Mesendoderm (in vitro differentiated cells): ENCODE results near the gene DNAJC1.
A peak's percentile ranks its signal among the peaks of the same experiment; 100 is the strongest.

Source experiments
- DNase-seq: peaks from one replicate; pipeline ENCODE4 v3.0.0; 2013
- H2AK5ac ChIP-seq: 2 replicates; pipeline ENCODE4 v1.6.1; 2013; ENCODE audit warnings: low read length, inconsistent platforms
- H2BK120ac ChIP-seq: 2 replicates; pipeline ENCODE4 v1.6.1; 2013; ENCODE audit warnings: low read depth, mild to moderate bottlenecking, low read length, moderate library complexity, mixed read lengths
- H2BK15ac ChIP-seq: replicated peaks from 2 replicates; pipeline ENCODE4 v1.6.1; 2013; ENCODE audit warnings: low read depth, mild to moderate bottlenecking, moderate library complexity
- H2BK5ac ChIP-seq: 2 replicates; pipeline ENCODE4 v1.6.1; 2013; ENCODE audit warnings: low read length, inconsistent platforms
- H3K18ac ChIP-seq: 2 replicates; pipeline ENCODE4 v1.6.1; 2013; ENCODE audit warnings: mild to moderate bottlenecking, low read length, mixed read lengths
- H3K23ac ChIP-seq: one replicate; pipeline ENCODE4 v1.6.1; 2013; ENCODE audit warnings: low read length
- H3K27ac ChIP-seq: 2 replicates; pipeline ENCODE4 v1.5.1; 2013; ENCODE audit warnings: low read depth, mild to moderate bottlenecking, inconsistent platforms, low read length, moderate library complexity
- H3K27me3 ChIP-seq: 2 replicates; pipeline ENCODE4 v1.6.1; 2013; ENCODE audit warnings: low read length, control low read depth, mild to moderate bottlenecking, inconsistent platforms; ENCODE audit not compliant: insufficient read depth, poor library complexity
- H3K36me3 ChIP-seq: 2 replicates; pipeline ENCODE4 v1.6.1; 2013; ENCODE audit warnings: low read length, inconsistent platforms; ENCODE audit not compliant: control insufficient read depth, insufficient read depth
- H3K4ac ChIP-seq: one replicate; pipeline ENCODE4 v1.6.1; 2013; ENCODE audit warnings: low read depth, mild to moderate bottlenecking, low read length, moderate library complexity
- H3K4me1 ChIP-seq: 2 replicates; pipeline ENCODE4 v1.6.1; 2013; ENCODE audit warnings: low read depth, low read length, inconsistent platforms; ENCODE audit not compliant: control insufficient read depth
- H3K4me2 ChIP-seq: 2 replicates; pipeline ENCODE4 v1.6.1; 2013; ENCODE audit warnings: low read length
- H3K4me3 ChIP-seq: 2 replicates; pipeline ENCODE4 v1.5.1; 2013; ENCODE audit warnings: mild to moderate bottlenecking, low read length
- H3K56ac ChIP-seq: one replicate; pipeline ENCODE4 v1.6.1; 2013; ENCODE audit warnings: low read length
- H3K79me1 ChIP-seq: 2 replicates; pipeline ENCODE4 v1.6.1; 2013; ENCODE audit warnings: low read length, inconsistent platforms
- H3K79me2 ChIP-seq: 2 replicates; pipeline ENCODE4 v1.6.1; 2013; ENCODE audit warnings: mild to moderate bottlenecking, low read length; ENCODE audit not compliant: control insufficient read depth, insufficient read depth
- H3K9ac ChIP-seq: 2 replicates; pipeline ENCODE4 v1.6.1; 2013; ENCODE audit warnings: low read length, inconsistent platforms
- H4K5ac ChIP-seq: one replicate; pipeline ENCODE4 v1.6.1; 2013; ENCODE audit warnings: low read length
- H4K8ac ChIP-seq: one replicate; pipeline ENCODE4 v1.6.1; 2013; ENCODE audit warnings: low read depth, mild to moderate bottlenecking, control low read depth, low read length, moderate library complexity
- WGBS: extraction: QIAGEN DNeasy Blood & Tissue Kit; methylation state at CpG from one replicate; pipeline ENCODE4 v1.1.7; 2013; ENCODE audit warnings: low lambda C conversion rate, missing lambda C conversion rate; ENCODE audit not compliant: insufficient coverage; ENCODE audit errors: extremely low coverage; 5-methylcytosine and 5-hydroxymethylcytosine counted together

The DNAJC1 gene

DNA sequence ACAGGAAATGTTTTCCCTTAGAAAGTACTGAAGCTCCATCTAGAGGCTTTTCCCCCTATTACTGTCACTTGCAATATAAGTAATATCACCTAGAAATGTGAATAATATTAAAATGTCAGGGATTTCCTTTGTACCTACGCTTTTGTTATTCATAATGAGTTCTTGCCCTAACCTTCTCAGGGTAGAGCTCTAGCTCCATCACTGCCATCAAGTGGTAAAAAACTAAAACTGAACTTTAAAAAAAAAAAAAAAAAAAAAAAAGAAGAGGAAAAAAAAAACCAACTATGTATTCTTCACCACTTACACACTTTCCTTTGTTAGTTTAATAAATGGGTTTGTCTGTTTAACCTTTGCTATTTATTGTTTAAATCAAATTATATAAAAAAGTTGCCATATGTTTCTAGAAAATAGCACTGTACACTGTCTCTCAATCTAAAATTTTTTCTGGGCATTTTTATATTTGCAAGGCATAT lies 49.9 kb downstream of the DNAJC1 start:
- no peaks in the 10 kb centered on the region for H3K36me3 ChIP-seq
- H3K27ac ChIP-seq = no peak overlapping the region
- H2BK120ac ChIP-seq = no peak overlapping the region
- H3K18ac ChIP-seq = no peak overlapping the region
- H2BK5ac ChIP-seq = no peak overlapping the region
- H3K79me1 ChIP-seq = no peaks in the 10 kb centered on the region
- H3K4ac ChIP-seq = no peak overlapping the region
- H3K23ac ChIP-seq = no peak overlapping the region
- no peaks in the 10 kb centered on the region for H3K4me1 ChIP-seq
- WGBS = no CpG with 5 or more reads among the region's 1 CpG
- no peak overlapping the region for H4K5ac ChIP-seq
- no peak overlapping the region for H4K8ac ChIP-seq
- no peak overlapping the region for H3K56ac ChIP-seq
- H2AK5ac ChIP-seq = no peak overlapping the region
- H3K79me2 ChIP-seq = no peaks in the 10 kb centered on the region
- H3K9ac ChIP-seq = no peak overlapping the region
- no peak overlapping the region for H3K4me2 ChIP-seq
- peak; percentile 66 for DNase-seq
- no peaks in the 10 kb centered on the region for H3K27me3 ChIP-seq
- no peak overlapping the region for H2BK15ac ChIP-seq
- no peak overlapping the region for H3K4me3 ChIP-seq

DNA sequence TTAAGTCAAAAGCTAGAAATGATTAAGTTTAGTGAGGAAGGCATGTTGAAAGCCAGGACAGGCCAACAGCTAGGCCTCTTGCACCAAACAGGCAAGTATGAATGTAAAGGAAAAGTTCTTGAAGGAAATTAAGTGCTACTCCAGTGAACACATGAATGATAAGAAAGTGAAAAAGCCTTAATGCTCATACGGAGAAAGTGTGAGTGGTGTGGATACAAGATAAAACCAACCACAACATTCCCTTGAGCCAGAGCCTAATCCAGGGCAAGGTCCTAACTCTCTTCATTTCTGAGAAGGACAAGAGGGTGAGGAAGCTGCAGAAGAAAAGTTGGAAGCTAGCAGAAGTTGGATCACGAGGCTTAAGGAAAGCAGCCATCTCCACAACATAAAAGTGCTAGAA lies 53.0 kb downstream of the DNAJC1 start:
- WGBS = no CpG with 5 or more reads among the region's 2 CpGs
- H3K9ac ChIP-seq = no peak overlapping the region
- no peaks in the 10 kb centered on the region for H3K36me3 ChIP-seq

DNA sequence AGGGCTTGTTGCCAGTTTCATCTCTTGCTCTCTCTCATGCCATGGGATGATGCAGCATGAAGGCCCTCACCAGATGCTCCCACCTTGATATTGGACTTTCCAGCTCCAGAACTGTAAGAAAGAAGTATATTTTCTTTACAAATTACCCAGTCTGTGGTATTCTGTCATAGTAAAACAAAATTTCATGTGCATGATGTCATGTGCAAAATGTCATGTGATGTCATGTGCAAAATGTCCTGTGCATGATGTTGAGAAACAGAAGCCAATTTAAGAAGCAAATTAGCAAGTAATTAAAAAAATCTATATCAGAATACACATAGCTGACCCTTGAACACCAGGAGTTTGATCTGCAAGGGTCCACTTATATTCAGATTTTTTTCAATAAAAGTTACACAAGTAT lies 56.6 kb downstream of the DNAJC1 start:
- no peak overlapping the region for H2AK5ac ChIP-seq
- H3K27me3 ChIP-seq = no peaks in the 10 kb centered on the region
- H2BK120ac ChIP-seq = no peak overlapping the region
- no peak overlapping the region for H3K4me2 ChIP-seq
- H3K36me3 ChIP-seq = no peaks in the 10 kb centered on the region
- H3K4me3 ChIP-seq = no peak overlapping the region
- no peak overlapping the region for H4K8ac ChIP-seq
- DNase-seq = no peak
- no peak overlapping the region for H3K23ac ChIP-seq
- no peak overlapping the region for H3K27ac ChIP-seq
- H4K5ac ChIP-seq = no peak overlapping the region
- no peaks in the 10 kb centered on the region for H3K79me2 ChIP-seq
- H2BK5ac ChIP-seq = no peak overlapping the region
- H3K56ac ChIP-seq = no peak overlapping the region
- H3K9ac ChIP-seq = no peak overlapping the region
- no peak overlapping the region for H2BK15ac ChIP-seq
- no peak overlapping the region for H3K4ac ChIP-seq
- no peaks in the 10 kb centered on the region for H3K79me1 ChIP-seq
- no peak overlapping the region for H3K18ac ChIP-seq
- H3K4me1 ChIP-seq = no peaks in the 10 kb centered on the region

More for the DNA sequence above, 53.0 kb downstream of the DNAJC1 start:
- no peak overlapping the region for H2BK120ac ChIP-seq
- no peak overlapping the region for H4K5ac ChIP-seq
- DNase-seq = no peak
- no peaks in the 10 kb centered on the region for H3K4me1 ChIP-seq
- no peak overlapping the region for H3K4me3 ChIP-seq
- H3K4ac ChIP-seq = no peak overlapping the region
- H4K8ac ChIP-seq = no peak overlapping the region
- H2BK15ac ChIP-seq = no peak overlapping the region
- no peak overlapping the region for H3K4me2 ChIP-seq
- H2AK5ac ChIP-seq = no peak overlapping the region
- H3K27ac ChIP-seq = no peak overlapping the region
- no peak overlapping the region for H3K56ac ChIP-seq
- H2BK5ac ChIP-seq = no peak overlapping the region
- H3K79me2 ChIP-seq = no peaks in the 10 kb centered on the region
- no peak overlapping the region for H3K23ac ChIP-seq
- no peaks in the 10 kb centered on the region for H3K27me3 ChIP-seq
- H3K79me1 ChIP-seq = no peaks in the 10 kb centered on the region
- no peak overlapping the region for H3K18ac ChIP-seq

DNA sequence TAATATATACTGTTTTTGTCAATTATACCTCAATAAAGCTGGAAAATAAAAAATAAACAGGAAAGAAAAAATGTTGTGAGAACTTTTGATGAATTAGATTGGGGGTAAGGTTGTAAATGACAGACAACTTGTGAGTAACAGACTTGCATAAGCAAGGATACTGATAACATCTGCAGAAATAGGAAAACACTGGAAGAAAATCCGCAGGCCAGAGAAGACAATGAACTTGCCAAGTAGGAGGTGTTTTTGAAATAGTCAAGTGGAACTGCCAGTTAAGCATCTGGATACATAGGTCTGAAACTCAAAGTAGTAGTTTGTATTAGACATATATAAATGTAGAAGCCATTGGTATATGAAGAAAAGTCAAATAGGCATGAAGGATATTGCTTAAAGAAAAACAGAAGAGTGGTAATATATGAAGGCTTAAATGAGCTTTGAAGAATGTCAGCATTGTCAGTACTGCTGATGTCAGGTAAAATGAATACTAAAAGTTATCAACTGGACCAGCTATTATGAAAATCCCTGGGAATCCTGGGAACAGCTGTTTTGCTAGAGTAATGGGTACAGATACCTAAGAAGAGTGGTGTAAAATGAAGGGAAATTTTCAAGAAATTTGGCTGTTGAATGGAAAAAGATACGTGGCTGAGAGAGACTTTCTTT lies 58.7 kb downstream of the DNAJC1 start:
- Histone ChIP-seq H3K23ac (no peak overlapping the region), H3K4me1 (no peaks in the 10 kb centered on the region), H3K9ac (no peak overlapping the region), H4K5ac (no peak overlapping the region), H3K79me2 (no peaks in the 10 kb centered on the region), H3K79me1 (no peaks in the 10 kb centered on the region), H2BK15ac (no peak overlapping the region), H2BK120ac (no peak overlapping the region), H3K27ac (no peak overlapping the region), H3K4me2 (no peak overlapping the region), H3K36me3 (no peaks in the 10 kb centered on the region), H2BK5ac (no peak overlapping the region), H4K8ac (no peak overlapping the region), H2AK5ac (no peak overlapping the region), H3K18ac (no peak overlapping the region), H3K56ac (no peak overlapping the region), H3K4me3 (no peak overlapping the region), H3K27me3 (no peaks in the 10 kb centered on the region), H3K4ac (no peak overlapping the region)
- no peak for DNase-seq
- no CpG with 5 or more reads among the region's 2 CpGs for WGBS

DNA sequence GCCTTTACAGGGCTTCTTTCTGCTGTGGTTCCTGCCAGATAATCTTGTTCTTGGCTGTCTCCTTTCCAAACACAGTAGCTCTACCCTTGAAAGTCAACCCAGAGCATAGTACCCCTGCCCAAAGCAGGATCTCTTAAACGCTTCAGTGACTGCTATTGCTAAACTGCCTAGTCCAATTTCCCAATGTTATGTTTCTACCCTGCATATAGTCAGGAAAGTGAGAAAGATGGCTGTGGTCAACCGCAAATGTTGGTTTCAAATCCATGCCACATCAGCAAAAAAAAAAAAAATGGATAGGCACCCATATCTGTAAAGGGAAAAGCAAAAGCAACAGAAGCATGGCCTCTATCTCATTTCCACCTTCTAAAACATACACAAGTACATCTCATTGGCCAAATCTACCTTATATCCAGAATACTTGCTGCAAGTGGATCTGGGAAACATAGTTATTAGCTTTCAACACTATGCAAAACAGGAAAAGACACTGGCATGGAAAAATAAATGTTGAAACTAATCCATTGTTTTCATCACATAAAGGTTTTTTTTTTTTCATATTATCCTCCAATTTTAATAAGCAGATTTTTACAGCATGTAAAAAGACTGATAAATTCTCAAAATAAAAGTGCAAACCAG lies 59.8 kb downstream of the DNAJC1 start:
- Histone ChIP-seq H3K79me2 (no peaks in the 10 kb centered on the region), H3K4me3 (no peak overlapping the region), H3K36me3 (no peaks in the 10 kb centered on the region), H4K5ac (no peak overlapping the region), H4K8ac (no peak overlapping the region), H2BK5ac (no peak overlapping the region), H3K27ac (no peak overlapping the region), H3K4ac (no peak overlapping the region), H3K9ac (no peak overlapping the region), H2BK15ac (no peak overlapping the region), H3K79me1 (peaks cover 2% of the 10 kb centered on the region), H3K4me2 (no peak overlapping the region), H2BK120ac (no peak overlapping the region), H3K4me1 (no peaks in the 10 kb centered on the region), H3K18ac (no peak overlapping the region), H3K56ac (no peak overlapping the region), H3K23ac (no peak overlapping the region), H2AK5ac (no peak overlapping the region), H3K27me3 (no peaks in the 10 kb centered on the region)
- DNase-seq = no peak
- no CpG with 5 or more reads among the region's 2 CpGs for WGBS
